NCI-H446 treated with DMSO at 0.1 percent for 48 hours (cell line): ENCODE data around the gene CENPO.

Experiments
- DNase-seq: peaks from one replicate; lab custom pipeline; 2025; lab: John Stamatoyannopoulos, UW

The CENPO gene, protein sequence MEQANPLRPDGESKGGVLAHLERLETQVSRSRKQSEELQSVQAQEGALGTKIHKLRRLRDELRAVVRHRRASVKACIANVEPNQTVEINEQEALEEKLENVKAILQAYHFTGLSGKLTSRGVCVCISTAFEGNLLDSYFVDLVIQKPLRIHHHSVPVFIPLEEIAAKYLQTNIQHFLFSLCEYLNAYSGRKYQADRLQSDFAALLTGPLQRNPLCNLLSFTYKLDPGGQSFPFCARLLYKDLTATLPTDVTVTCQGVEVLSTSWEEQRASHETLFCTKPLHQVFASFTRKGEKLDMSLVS

DNA sequence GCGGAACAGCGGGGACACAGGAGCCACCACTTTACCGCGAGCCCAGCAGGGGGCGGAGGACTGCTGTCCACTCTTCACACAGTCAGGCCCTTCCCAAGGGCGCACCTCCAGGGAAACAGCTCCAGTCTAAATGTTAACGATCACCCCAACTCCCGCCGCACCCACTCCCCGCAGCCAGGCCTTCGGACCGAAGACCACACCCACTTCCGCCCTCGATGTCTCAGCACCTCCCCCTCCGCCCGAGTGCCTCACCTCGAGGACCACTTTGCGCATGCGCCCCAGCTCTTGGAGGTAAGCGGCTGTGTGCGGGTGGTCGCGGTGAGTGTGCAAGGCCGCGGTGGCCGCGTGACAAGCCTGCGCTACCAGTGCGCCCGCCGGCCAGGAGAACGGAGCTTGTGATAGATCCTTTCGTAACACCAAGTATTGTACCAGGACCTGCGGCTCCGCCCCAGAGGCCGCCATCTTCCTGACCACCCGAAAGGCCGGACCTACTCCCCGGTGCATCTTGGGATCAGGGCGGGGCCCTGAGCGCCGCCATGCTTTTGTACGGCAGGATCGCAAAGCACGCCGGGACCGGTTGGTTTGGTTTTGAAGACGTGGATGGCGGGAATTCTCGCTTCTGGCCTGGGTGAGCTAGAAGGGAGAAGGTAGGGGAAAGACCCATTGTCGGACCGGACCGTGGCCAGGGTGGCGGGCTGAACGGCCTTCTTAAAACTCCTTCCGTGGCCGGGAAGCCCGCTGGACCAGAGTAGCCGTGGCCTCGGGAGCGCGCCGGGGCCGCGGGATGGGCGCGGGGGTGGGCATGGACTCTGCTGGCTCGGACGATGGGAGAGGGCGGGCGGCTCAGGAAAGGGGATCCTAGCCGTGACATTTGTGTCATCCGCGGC lies at the start of gene CENPO, which contains the start of gene PTRHD1:
Gene CENPO (plus strand): TSS at position 552 of the 887 bp plus-strand sequence. CDS start 495 bp downstream, outside the sequence.
Gene PTRHD1 (minus strand): TSS at position 518 of the 887 bp plus-strand sequence. CDS start 14 bp downstream, at position 504.
- DNase-seq, result peak; percentile 92

DNA sequence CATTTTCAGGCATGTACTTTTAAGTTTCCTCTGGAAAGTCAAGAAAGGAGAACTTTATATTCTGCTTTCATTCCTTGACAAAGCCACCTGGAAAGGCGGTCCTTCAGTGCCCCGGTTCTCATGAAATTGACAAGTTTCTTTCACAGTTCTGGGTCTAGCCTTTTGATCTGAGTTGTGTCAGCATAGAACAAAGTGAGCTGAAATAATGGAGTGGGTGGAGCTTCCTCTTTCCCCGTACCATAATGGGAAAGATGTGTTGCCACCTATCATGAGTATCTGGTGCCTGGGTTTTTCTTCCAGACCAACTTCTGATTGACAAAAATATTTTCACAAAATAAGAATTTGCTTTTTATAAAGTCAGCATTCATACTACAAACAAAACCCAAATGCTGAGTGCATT lies 49.3 kb upstream of the CENPO start:
- DNase-seq, result no peak

DNA sequence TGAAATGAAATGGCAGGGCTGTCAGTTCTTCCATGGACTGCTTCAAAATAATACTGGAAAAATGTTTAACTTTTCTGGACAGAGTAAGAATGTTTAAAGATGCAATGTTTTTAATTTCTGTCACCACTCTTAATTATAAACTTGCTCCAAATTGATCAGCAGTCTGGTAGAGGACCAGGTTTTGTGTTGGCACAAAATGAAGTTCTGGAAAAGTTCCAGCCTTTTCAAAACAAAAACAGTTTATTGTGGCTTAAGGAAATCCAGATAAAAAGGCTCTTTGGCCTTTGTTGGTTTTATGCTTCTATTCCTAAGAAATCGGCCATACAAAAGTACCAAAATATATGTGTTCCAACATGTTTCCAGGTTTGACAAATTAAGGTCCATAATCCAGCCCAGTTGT lies 48.9 kb upstream of the CENPO start:
- no peak for DNase-seq

DNA sequence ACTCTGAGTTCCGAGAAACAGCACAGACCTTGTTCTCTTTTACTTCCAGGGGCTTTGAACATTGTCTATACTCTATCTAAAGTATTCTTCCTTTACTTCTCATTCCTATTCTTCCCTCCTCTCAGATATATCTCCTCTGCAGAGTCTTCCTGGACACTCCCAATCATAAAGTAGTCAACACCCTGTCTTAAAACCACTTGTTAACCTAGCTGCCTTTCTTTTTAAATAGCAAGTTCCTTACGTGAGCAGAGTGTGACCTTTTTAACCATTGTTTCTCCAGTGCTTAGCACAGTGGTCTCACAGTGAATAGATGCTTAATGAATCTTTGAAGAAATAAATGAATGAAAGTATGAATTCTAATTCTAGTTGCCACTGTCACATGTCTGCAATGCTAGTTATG lies 47.4 kb upstream of the CENPO start:
- no peak for DNase-seq

DNA sequence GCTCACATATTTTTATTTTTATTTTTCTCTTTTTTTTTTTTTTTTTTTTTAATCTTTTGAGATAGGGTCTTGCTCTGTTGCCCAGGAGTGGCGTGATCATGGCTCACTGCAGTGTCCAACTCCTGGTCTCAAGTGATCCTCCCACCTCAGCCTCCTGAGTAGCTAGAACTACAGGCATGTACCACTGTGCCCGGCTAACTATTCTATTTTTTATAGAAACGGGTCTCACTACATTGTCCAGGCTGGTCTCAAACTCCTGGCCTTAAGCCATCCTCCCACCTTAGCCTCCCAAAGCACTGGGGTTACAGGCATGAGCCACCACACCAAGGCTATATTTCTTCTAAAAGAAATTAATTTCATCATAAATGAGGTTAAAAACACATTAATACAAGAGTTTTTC lies 45.9 kb upstream of the CENPO start:
- DNase-seq, result no peak

DNA sequence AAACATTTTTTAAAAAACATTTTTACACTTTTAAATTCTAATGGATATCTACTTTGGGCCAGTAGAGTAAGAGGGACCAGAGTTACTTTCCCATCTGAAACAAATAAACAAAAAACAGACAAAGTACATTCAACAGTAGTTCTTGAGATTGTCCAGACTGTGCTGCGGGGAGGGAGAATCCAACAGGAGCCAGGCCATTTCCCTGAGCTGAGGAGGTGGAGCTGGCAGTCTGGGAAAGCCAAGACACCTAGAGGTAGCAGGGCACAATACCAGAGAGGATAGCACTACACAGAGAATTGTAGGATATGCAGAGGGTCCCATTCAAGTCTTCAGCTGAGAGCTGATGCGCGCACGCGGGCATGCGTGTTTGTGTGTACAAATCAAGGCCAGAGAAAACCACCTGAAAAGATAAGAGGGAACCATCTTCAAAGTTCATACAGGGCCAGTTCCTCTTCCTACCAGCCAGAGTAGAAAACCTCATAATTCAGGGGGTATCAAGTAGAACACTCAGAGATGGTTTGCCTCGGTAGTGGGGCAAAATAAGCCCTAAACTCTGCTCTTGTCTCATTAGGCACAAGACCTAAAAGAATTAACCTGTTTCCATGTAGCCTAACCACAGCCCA lies 44.0 kb upstream of the CENPO start:
- no peak for DNase-seq

DNA sequence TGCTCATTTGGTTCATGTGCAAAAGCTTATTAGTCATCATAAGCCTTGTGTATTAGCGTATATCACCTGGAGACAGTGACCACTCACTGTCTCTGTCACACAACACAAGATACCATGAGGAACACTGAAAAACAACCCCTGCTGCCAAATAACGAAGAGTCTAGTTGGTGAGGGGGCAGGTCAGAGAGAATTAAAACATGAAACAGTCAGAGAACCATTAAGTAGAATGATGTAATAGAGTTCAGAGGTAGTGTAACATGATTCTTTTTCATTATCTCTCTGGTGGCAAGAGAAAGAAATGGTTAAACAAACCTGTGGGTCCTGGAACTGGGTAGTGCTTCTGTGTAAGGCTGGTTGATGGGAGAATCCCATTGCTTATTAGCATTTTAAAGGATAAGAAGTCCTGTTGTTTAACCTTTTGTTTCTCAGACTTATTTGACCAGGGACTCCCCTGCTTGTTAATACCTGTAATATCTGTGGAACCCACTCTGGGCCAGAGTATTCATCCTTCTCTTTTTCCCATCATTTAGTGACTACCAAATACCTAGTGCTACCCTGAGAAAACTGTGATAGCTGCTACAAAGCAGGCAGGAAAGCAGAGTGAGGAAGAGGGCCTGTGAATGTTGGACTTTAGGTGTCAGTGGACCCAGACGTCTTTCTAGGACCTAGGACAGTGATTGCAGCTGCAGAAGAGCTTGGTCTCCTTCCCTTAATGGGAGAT lies 38.1 kb upstream of the CENPO start:
- no peak for DNase-seq

DNA sequence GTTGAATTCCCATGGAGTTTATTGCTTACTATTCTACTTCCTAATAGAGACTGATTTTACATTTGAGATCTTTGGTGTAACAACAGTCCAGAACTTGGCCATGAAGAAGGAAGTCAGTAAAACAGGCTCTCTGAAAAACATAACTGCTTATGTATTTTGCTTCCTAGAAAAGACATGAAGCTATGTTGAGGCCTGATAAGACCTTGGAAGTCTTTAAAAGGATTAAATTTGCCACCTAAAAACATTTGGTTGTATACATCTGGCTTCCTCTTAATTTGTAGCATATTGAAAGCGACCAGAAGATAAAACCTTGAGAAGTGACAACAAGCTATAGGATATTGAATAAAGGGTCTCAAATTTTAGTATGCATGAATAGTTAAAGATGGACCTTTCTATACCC lies 36.4 kb upstream of the CENPO start:
- DNase-seq, result no peak

DNA sequence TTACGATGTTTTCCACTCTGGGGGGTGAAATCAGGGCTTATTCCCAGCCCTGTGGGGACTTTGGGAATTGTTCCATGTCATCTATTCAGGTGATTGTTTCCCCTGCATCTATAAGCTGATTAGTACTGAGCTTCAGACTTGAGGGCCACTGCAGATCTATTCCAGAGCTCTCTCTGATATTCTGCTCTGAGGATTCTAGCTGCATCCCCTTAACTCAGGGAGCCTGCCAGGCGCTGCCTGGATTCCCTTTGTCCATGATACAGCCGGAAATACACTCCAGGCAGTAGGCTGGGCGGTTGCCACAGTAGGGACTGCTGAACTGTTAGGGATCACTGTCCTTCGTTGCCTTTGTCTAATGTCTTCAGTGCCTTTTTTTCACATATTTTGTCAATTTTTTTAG lies 31.4 kb upstream of the CENPO start:
- no peak for DNase-seq

DNA sequence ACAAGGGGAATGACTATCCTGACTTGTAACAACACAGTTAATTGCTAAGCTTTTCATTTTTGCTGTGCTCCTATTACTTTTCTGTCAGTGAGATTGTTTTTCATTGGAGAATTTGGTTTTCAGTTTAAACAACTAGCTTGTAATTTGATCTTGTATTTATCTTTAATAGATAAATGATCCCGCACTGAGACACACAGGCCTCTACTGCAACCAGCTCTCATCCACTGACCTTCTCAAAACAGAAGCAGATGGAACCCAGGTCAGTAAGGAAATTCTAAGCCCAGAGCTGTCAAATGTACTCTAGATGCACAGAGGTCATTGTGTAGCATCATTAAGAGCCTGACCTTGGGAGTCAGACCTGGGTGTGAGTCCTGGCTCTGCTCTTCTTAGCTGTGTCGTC lies 30.7 kb upstream of the CENPO start:
- no peak for DNase-seq

DNA sequence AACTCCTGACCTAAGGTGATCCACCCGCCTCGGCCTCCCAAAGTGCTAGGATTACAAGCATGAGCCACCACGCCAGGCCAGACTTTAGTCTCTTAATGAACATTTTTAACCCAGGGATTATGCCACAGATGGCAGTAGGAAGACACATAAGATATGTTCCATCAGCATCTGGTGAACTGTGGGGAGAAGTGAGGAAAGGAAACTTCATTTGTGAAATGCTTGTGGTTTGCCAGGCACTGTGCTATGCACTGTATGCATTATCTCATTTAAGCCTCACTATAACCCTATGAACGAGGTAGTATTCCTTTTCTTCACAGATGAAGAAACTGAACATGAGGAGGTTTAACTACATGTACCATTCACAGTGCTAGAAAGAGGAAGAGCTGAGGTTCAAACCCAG lies 29.4 kb upstream of the CENPO start:
- DNase-seq, result no peak

DNA sequence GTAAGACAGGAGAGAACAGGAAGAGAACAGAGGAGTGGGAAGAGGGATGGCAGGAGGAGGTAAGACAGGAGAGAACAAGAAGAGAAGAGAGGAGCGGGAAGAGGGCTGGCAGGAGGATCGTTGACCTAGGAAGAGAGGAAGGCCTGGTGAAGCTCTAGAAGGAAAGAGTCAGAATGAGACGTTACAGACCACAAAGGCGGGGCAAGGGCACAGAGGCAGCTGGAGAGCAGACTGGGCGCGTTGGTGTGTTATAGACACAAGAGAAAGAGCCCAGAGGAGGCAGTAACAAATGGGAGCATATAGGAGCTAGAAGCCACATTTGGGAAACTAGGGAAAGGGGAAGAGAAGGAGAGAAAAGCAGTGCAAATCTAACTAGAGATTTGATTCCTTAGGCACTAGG lies 26.6 kb upstream of the CENPO start:
- no peak for DNase-seq

DNA sequence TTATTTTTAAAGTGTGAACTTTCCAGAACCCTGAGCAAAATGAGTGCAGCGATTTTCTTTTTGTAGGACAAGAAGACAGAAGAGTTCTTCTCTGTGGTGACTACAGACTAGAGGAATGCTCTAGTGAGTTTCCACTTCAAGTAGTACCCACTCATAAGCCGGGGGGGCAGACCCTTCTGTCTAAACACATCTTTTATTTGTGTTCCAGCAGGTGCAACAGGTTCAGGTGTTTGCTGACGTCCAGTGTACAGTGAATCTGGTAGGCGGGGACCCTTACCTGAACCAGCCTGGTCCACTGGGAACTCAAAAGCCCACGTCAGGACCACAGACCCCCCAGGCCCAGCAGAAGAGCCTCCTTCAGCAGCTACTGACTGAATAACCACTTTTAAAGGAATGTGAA lies 25.2 kb upstream of the CENPO start:
- no peak for DNase-seq

DNA sequence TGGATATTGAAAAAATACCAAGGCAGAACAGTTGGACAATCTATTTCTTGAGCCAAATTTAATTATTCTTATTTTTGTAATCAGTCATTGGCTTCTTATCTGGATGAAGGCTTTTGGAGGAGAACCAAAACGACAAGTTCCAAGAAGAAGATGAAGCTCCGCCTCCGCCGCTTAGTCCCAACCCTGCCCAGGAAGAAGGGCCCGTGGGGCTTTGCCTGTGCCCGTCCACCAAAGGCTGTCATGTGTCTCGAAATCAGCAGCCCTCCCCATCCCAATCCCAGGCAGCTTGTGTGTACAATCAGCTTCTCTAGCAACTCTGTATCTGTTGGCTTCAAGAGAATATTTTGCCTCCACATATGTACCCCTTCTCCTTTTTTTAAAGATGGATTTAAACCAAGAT lies 24.6 kb upstream of the CENPO start:
- DNase-seq, result no peak

DNA sequence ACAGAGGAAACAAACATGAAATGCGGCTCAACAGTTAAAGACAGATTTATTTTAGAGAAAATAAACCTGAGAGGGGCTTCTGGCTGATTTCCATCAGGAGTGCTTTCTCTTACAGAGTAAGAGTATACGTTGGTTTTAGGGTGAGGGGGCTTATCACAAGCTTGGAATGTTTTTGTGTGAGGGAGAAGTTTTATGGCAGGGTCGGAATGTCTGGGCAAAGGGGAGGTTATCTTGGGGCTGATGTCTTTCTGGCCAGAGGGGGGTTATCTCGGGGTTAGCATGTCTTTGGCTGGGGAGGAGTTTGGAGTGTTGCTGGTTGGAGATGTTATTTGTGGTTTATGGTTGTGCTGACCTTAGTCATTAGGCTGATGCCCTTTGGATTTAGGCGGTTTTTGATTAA lies 22.2 kb upstream of the CENPO start:
- no peak for DNase-seq

DNA sequence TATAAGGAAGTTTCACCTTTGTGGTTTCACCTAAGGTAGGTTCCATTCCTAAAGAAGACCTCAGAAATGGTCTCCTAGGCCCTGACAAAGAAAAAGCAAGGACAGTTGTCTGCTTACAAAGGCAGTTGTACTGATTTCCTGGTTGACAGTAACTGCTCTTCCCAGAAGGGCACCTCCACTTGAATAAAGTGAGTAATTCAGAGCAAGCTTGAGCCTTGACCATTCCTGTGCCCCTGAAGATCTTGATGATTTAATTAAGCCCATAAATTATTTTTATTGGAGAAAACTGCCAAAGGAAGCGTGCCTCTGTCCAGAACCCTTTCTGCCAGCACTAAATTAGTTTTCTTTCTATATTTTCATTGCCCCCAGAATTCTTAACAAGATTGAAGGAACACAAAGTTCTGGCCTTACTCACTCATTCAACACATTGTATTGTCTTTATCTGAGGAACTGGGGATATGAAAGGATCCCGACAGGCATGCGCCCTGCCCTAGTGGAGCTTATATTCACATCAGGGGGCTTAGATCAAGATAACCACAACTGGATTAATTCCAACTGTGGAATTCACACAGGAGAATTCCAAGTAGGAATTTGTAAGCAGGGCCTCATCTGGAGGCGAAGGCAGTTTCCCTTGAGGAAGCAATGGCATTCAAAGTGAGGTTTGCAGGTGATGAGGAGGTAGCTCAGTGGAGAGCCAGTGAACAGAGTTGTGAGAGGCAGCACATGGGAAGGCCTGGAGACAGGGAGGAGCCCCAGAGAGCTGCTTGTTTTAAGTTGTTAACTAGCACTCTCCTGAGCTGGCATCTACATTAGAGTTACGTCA lies 21.2 kb upstream of the CENPO start:
- no peak for DNase-seq

DNA sequence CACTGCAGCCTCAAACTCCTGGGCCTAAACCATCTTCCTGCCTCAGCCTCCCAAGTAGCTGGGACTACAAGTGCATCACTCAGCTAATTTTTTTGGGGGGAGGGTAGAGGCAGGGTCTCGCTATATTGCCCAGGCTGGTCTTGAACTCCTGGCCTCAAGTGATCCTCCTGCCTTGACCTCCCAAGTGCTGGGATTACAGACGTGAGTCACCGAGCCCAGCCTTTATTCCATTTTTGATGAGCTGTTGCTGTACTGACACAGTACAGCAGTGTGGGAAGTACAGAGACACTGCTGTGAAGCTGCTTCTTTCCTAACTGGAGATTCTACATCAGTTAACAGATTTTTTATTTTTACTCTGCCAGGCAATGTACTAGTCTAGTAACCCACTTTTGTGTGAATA lies 18.9 kb upstream of the CENPO start:
- DNase-seq, result no peak

DNA sequence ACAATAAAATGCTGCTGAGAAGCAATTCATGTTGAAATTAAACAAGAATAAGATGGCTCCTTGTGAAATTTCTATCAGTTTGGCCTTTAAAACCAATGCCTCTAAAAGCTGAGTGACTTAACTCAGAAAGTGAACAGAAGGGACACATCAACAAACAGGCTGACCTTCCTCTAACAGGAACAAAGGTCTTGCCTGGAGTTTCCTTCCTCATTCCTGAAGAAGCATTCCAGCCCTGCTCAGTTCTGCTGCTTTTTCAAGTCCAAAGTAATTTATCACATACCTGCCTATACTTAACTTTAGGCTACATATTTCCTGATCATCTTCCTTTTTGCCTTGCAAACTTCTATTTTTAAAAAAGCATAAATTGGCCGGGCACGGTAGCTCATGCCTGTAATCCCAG lies 14.1 kb upstream of the CENPO start:
- DNase-seq, result no peak

DNA sequence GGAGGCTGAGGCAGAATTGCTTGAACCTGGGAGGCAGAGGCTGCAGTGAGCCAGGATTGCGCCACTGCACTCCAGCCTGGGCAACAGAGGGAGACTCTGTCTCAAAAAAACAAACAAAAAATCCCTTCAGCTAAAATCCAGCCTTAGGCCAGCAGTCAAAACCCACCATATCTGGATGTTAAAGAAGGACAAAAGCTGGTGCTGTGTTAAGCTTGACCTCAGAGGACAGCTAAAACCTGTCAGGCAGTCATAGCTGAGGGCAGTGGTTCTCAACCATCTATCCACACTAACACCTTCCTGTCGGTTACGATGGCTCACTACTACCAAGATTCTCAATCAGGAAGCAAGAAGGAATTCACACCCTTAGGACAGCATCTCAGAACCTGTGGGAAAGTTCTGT lies 9.6 kb upstream of the CENPO start:
- DNase-seq, result no peak

DNA sequence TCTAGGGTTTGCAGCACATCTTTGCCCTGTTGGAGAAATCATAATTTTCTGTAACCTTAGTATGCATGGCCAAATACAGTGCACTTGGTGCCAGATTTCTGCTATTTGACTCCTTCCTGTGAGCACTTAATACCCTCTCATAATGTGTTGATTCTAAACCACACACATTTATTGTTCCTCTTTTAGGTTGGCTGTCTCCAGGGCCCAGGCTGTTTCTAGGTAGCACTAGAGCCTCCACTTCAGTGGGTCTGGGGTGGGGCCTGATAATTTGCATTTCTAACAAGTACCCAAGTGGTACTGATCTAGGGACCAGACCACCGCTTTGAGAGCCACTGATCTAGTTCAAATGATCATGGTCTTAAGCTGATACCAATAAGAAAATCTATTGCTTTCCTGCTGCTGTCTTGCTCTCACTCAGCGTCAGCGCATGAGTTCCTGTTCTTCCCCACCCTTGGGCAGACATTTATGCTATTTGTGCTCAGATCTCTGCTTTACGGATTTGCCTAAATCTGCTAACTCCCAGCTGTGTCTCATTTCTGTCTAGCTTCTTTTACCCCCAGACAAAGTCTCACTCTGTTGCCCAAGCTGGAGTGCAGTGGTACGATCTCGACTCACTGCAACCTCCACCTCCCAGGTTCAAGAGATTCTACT lies 7.4 kb upstream of the CENPO start:
- no peak for DNase-seq

DNA sequence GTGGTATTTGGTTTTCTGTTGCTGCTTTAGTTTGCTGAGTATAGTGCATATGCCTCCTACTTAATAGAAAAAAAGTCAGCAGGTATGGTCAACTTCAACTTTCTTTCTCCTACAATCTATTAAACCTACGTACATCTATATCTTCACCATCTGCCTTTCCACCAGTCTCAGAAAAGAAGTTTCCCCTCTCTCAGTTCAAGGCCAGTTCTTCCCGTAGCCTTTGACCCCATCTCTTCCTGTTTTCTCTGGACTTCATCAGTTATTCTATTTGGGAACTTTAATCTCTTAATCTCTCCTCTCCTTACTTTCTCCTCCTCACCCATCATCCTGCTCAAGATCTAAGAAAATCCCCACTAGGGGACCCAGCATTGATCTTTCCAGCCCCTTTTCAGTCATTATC lies 5.7 kb upstream of the CENPO start:
- no peak for DNase-seq
